SK-N-SH (cell line): ENCODE results near the gene GADD45B.

ENCODE experiments used
- CHD2 ChIP-seq: fragments of 150-350 bp; IDR thresholded peaks from 2 replicates; pipeline ENCODE4 v1.6.1; 2018; ENCODE audit warnings: low read length; ENCODE audit not compliant: partially characterized antibody
- EP300 ChIP-seq, 2 experiments: IDR thresholded peaks; 2 replicates each; pipeline versions ENCODE4 v1.4.0 to v1.6.1; 2012; ENCODE audit warnings: borderline replicate concordance in 1 of 2, low read depth in 1 of 2, low read length in 1 of 2
- FOXM1 ChIP-seq: IDR thresholded peaks from 2 replicates; pipeline ENCODE4 v1.4.0; 2012; ENCODE audit warnings: low read depth, mild to moderate bottlenecking
- MEF2A ChIP-seq: IDR thresholded peaks from 2 replicates; pipeline ENCODE4 v1.4.0; 2012; ENCODE audit warnings: low read depth, borderline replicate concordance
- MXI1 ChIP-seq: IDR thresholded peaks from 2 replicates; pipeline ENCODE4 v1.6.1; 2012; ENCODE audit warnings: mild to moderate bottlenecking, low read depth, low read length, improper control_type of control experiment
- POLR2AphosphoS5 ChIP-seq: IDR thresholded peaks from 2 replicates; pipeline ENCODE4 v1.6.1; 2012; ENCODE audit warnings: low read depth, low read length
- RCOR1 ChIP-seq: fragments of 150-350 bp; IDR thresholded peaks from 2 replicates; pipeline ENCODE4 v1.6.1; 2017; ENCODE audit warnings: antibody characterized with exemption, low read length
- RFX5 ChIP-seq: IDR thresholded peaks from 2 replicates; pipeline ENCODE4 v1.6.1; 2012; ENCODE audit warnings: mild to moderate bottlenecking, improper control_type of control experiment, low read length
- SMC3 ChIP-seq: IDR thresholded peaks from 2 replicates; pipeline ENCODE4 v1.6.1; 2012; ENCODE audit warnings: low read depth, low read length, improper control_type of control experiment
- TF ChIP-seq, protein P1 (sequence below): fragments of 150-350 bp; IDR thresholded peaks from 2 replicates; pipeline ENCODE4 v1.6.1; 2016; ENCODE audit warnings: mild to moderate bottlenecking, low read depth, low read length
- TF ChIP-seq, protein P2 (sequence below): IDR thresholded peaks from 2 replicates; pipeline ENCODE4 v1.4.0; 2012; ENCODE audit warnings: low read depth
- TF ChIP-seq, protein P3 (sequence below): fragments of 200-600 bp; sonication (generic); IDR thresholded peaks from 2 replicates; pipeline ENCODE4 v1.6.1; 2017; ENCODE audit warnings: antibody characterized with exemption, mild to moderate bottlenecking, moderate library complexity

DNA sequence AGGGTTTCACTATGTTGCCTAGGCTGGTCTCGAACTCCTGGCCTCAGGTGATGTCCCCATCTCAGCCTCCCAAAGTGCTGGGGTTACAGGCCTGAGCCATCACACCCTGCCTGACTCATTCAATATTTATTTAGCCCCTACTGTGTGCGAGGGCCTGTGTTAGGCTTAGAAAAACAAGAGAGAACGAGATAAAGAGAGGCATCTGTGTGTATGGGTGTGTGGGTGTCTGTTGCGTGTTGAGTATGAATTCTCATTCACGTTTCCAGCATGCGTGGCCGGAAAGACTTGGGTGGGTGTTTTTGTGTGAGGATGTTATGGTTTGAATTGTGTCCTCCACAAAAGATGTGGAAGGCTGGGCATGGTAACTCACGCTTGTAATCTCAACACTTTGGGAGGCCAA lies 9.5 kb downstream of the GADD45B start:
- TF ChIP-seq, protein P1, sequence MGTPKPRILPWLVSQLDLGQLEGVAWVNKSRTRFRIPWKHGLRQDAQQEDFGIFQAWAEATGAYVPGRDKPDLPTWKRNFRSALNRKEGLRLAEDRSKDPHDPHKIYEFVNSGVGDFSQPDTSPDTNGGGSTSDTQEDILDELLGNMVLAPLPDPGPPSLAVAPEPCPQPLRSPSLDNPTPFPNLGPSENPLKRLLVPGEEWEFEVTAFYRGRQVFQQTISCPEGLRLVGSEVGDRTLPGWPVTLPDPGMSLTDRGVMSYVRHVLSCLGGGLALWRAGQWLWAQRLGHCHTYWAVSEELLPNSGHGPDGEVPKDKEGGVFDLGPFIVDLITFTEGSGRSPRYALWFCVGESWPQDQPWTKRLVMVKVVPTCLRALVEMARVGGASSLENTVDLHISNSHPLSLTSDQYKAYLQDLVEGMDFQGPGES: no peak
- TF ChIP-seq FOXM1: no peak
- no peak for TF ChIP-seq MXI1
- TF ChIP-seq CHD2: no peak
- no peak for TF ChIP-seq RFX5
- TF ChIP-seq, protein P2, sequence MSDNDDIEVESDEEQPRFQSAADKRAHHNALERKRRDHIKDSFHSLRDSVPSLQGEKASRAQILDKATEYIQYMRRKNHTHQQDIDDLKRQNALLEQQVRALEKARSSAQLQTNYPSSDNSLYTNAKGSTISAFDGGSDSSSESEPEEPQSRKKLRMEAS: no peak
- TF ChIP-seq, protein P3, sequence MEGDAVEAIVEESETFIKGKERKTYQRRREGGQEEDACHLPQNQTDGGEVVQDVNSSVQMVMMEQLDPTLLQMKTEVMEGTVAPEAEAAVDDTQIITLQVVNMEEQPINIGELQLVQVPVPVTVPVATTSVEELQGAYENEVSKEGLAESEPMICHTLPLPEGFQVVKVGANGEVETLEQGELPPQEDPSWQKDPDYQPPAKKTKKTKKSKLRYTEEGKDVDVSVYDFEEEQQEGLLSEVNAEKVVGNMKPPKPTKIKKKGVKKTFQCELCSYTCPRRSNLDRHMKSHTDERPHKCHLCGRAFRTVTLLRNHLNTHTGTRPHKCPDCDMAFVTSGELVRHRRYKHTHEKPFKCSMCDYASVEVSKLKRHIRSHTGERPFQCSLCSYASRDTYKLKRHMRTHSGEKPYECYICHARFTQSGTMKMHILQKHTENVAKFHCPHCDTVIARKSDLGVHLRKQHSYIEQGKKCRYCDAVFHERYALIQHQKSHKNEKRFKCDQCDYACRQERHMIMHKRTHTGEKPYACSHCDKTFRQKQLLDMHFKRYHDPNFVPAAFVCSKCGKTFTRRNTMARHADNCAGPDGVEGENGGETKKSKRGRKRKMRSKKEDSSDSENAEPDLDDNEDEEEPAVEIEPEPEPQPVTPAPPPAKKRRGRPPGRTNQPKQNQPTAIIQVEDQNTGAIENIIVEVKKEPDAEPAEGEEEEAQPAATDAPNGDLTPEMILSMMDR: no peak
- TF ChIP-seq RCOR1: no peak
- TF ChIP-seq EP300 (IDR thresholded peaks at IDR 0.05; ENCODE audit: borderline replicate concordance in 1 of 2, low read depth in 1 of 2, low read length in 1 of 2): no peak
- no peak for TF ChIP-seq POLR2AphosphoS5
- no peak for TF ChIP-seq MEF2A
- TF ChIP-seq SMC3: no peak
